HL-60 (cell line): ENCODE measurements around the gene COX10.

Experiments used
- DNase-seq, 2 experiments: peaks; one replicate each; pipeline ENCODE4 v3.0.0-alpha.2; 2010 to 2020; ENCODE audit warnings: low read depth in 1 of 2, low spot score in 1 of 2
- H3K27ac ChIP-seq: fragments of 250-450 bp; sonication (Bioruptor Pico); replicated peaks from 2 replicates; pipeline ENCODE4 v1.5.1; 2020; ENCODE audit warnings: mild to moderate bottlenecking, moderate library complexity
- H3K27me3 ChIP-seq: fragments of 250-450 bp; sonication (Bioruptor Pico); 2 replicates; pipeline ENCODE4 v1.5.1; 2021; ENCODE audit warnings: mild to moderate bottlenecking, moderate library complexity; ENCODE audit not compliant: insufficient read depth, poor library complexity, severe bottlenecking
- H3K4me3 ChIP-seq: replicated peaks from 2 replicates; pipeline ENCODE4 v1.5.1; 2011; ENCODE audit warnings: mild to moderate bottlenecking, control low read depth, low read length; ENCODE audit not compliant: insufficient read depth
- CTCF ChIP-seq: IDR thresholded peaks from one replicate; pipeline ENCODE4 v1.5.1; 2011; ENCODE audit warnings: low read length, control low read depth, inconsistent platforms; ENCODE audit not compliant: insufficient read depth
- GABPA ChIP-seq: IDR thresholded peaks from 2 replicates; pipeline ENCODE4 v1.6.1; 2012; ENCODE audit warnings: low read depth
- POLR2AphosphoS5 ChIP-seq: IDR thresholded peaks from 2 replicates; pipeline ENCODE4 v1.6.1; 2012; ENCODE audit warnings: low read depth
- SPI1 ChIP-seq: IDR thresholded peaks from 2 replicates; pipeline ENCODE4 v1.6.1; 2012; ENCODE audit warnings: low read depth, mild to moderate bottlenecking, borderline replicate concordance
- TF ChIP-seq, protein P1 (sequence below): IDR thresholded peaks from 2 replicates; pipeline ENCODE4 v1.6.1; 2012; ENCODE audit warnings: low read depth; ENCODE audit not compliant: insufficient replicate concordance

COX10 gene

DNA sequence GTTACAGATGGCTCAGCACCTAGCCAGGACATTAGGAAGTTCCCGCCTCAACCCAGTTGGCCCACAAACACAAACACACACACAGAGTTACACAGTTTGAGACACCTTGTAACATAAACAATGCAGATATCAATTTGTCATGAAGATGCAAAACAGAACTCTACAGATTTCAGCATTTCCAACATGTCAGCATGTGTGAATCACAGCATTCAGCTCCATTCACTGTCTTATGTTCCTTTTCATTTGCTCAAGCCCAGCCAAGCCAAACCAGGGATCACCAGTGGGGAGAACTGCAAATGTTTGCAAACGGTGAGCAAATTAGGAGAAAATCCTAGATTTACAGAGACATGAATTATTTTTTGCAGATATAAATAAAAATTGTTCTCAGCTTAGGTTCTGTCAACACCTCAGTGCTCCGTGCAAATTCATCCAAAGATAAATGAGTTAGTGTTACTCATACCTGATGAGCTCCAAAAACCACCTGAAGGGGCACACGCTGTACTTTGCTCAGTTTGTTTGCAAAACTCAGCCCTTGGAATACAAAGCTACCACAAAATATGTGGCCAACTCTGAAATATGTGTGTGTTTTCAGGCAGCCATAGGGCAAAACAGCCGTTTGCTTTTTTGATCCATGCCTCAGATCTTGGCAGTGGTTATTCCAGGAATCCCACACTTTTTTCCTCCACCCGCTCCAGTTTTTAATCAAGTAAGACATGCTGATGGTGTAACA lies 16.3 kb upstream of the COX10 start:
- TF ChIP-seq CTCF: no peak
- no peak for TF ChIP-seq SPI1
- no peak for TF ChIP-seq POLR2AphosphoS5
- TF ChIP-seq GABPA: no peak
- TF ChIP-seq, protein P1, sequence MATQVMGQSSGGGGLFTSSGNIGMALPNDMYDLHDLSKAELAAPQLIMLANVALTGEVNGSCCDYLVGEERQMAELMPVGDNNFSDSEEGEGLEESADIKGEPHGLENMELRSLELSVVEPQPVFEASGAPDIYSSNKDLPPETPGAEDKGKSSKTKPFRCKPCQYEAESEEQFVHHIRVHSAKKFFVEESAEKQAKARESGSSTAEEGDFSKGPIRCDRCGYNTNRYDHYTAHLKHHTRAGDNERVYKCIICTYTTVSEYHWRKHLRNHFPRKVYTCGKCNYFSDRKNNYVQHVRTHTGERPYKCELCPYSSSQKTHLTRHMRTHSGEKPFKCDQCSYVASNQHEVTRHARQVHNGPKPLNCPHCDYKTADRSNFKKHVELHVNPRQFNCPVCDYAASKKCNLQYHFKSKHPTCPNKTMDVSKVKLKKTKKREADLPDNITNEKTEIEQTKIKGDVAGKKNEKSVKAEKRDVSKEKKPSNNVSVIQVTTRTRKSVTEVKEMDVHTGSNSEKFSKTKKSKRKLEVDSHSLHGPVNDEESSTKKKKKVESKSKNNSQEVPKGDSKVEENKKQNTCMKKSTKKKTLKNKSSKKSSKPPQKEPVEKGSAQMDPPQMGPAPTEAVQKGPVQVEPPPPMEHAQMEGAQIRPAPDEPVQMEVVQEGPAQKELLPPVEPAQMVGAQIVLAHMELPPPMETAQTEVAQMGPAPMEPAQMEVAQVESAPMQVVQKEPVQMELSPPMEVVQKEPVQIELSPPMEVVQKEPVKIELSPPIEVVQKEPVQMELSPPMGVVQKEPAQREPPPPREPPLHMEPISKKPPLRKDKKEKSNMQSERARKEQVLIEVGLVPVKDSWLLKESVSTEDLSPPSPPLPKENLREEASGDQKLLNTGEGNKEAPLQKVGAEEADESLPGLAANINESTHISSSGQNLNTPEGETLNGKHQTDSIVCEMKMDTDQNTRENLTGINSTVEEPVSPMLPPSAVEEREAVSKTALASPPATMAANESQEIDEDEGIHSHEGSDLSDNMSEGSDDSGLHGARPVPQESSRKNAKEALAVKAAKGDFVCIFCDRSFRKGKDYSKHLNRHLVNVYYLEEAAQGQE: no peak
- no peaks in the 10 kb centered on the region for H3K27me3 ChIP-seq
- no peak for DNase-seq
- H3K4me3 ChIP-seq: no peak overlapping the region
- H3K27ac ChIP-seq: no peak overlapping the region

- no peaks in the 10 kb centered on the region for H3K27me3 ChIP-seq
- no peak overlapping the region for H3K27ac ChIP-seq
- no peak overlapping the region for H3K4me3 ChIP-seq
- no peak for DNase-seq
- no peak for TF ChIP-seq POLR2AphosphoS5
- TF ChIP-seq, protein P1: no peak
- no peak for TF ChIP-seq GABPA
- no peak for TF ChIP-seq SPI1
- TF ChIP-seq CTCF: no peak
These were observed 11.7 kb upstream of the COX10 start for GRCh38 chr17:14057591-14057990.

- TF ChIP-seq, protein P1: no peak
- no peak for TF ChIP-seq CTCF
- H3K4me3 ChIP-seq: no peak overlapping the region
- DNase-seq: no peak
- no peaks in the 10 kb centered on the region for H3K27me3 ChIP-seq
- H3K27ac ChIP-seq: no peak overlapping the region
These were observed 11.3 kb upstream of the COX10 start for GRCh38 chr17:14058051-14058450.
